D341Med (cell line): ENCODE measurements around the gene RARA.

Experiments used
- DNase-seq: peaks from one replicate; pipeline ENCODE4 v3.0.0; 2012; ENCODE audit warnings: low spot score

RARA gene

DNA sequence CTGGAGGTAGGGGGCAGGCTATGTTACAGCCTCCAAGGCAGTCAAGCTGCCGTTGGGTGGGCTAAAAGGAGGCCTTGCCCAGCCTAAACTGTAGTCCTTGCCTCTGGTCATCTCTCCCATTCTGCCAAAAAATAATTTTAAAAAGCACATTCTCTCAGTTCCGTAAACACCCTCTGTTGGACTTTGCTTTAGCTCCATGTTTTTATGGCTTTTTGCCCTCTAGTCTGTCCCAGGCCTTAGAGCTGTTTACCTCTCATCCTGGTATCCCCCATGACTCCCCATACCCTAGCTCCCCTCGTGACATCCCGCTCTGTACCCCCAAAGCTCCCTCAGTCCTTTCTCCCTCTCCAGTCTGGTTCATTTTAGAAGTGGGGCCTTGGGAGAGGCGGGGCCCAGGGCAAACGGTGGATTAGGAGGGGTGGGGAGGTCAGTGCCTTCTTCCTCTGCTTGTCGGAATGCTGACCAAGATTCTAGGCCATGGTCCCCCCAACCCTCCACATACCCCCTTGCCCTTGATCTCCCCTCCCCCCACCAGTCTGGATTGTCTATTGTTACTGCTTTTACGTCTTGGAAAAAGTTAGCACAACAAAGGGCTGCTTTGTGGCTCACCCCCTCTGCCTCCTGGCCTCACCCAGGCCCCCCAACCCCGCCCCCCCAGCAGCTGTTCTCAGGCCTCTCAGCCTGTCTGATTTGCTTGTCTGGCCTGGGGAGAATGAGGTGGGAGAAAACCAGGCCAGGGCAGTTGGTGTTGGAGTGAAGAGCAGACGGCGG is 37.2 kb downstream of the RARA start:
- no peak for DNase-seq

GRCh38 chr17:40346765-40347158 is 37.8 kb downstream of the RARA start:
- no peak for DNase-seq

DNA sequence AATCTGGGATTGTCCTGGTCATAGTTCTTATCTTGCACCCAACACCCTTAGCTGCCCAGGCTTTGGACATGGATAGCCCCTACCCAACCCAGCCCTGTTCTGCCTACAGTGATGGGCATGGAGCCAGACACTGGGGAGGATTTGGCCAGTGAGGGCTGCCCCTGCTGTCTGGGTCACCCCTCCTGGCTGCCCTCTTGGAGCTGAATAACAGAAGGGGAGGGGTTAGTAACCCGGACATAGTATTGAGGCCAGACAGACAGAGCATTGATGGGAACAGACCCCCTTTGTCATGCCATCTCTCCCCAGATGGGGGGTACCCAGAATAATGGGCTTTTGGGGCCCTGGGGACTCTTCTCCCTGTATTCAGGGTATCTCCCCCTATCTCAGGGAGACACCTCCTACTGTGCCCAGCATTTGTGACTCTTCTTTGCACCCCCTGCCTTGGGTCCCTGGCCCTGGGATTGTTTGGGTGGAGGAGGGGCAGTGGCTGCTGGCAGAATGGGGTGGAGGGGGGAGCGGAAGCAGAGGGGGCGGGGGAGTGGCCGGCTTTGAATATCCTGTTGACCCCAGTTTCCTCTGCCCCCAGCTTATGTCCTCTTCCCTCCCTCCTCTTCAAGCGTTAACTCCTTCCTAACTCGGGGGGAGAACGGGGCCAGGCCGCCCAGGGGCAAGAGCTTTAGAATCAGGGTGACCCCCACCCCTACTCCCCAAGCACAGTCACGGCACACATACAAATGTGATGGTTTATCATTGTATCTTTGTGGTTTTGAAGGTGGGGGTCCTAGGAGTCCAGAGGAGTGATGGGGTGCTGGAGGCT is 38.5 kb downstream of the RARA start:
- DNase-seq = no peak

DNA sequence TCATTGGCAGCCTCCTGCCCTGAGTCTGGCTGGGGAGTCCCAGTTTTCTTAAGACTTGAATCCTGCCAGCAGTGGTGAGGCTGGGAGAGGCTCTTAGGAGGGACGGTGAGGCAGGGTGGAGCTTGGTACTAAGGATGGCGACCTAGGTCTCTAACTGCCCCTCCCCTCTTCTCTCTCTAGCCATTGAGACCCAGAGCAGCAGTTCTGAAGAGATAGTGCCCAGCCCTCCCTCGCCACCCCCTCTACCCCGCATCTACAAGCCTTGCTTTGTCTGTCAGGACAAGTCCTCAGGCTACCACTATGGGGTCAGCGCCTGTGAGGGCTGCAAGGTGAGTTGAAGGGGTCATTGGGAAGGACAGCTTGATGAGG is 39.1 kb downstream of the RARA start:
- no peak for DNase-seq

DNA sequence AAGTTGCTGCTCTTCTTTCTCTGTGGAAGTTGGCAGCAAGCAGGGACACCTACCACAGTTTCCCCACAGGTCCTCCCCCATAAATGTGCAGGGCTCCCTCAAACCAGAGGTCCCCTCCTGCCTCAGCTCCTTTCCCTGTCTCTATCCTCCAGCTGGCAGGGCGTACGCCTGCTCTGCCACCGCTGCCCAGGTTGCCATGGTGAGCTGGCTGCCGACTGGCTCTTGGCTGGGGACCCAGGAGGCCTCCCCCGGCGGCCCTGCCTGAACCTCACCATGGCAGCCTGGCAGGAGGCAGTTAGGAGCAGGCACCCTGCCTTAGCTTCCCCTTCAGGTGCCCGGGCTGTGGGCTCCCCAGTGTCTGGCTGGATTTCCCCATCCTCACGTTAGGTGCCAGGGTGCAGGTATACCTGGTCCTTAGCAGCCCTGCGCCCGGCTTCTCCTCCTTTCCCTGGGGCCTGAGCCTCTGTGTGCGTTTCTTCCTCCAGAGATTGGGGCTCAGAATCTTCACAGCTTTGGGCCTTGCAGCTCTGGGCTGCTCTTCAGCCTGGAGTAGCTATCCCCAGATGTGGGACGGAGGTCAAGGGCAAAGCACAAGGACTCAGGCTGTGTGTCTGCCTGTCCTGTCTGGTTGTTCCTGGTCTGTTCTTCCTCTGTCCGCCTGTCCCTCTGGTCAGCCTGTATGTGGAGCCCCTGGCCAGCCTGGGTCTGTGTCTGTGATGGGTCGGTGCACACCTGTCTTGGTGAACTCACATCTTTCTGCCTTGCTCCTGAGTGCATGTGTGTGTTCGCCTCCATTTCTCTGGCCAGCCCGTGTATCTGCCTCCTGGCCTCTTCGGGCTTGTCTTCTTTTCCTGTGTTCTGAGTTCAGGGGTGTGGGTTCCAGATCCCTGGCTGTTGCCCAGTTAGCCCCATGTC is 39.8 kb downstream of the RARA start:
- DNase-seq = no peak

DNA sequence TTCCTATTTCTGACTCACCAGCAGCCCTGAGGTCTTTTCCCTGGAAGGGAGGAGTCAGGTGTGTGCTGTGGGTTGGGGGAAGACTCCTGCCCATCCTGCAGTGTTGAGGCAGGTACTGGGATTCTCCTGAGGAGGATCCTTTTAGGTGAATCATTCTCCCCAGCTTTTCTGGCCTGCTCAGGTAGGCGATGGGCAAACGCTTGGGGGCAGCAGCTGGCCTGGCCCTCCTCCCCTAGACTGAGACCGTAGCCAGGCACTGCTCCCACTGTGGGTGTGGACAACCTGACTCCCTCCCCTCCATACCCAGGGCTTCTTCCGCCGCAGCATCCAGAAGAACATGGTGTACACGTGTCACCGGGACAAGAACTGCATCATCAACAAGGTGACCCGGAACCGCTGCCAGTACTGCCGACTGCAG is 40.5 kb downstream of the RARA start:
- no peak for DNase-seq

DNA sequence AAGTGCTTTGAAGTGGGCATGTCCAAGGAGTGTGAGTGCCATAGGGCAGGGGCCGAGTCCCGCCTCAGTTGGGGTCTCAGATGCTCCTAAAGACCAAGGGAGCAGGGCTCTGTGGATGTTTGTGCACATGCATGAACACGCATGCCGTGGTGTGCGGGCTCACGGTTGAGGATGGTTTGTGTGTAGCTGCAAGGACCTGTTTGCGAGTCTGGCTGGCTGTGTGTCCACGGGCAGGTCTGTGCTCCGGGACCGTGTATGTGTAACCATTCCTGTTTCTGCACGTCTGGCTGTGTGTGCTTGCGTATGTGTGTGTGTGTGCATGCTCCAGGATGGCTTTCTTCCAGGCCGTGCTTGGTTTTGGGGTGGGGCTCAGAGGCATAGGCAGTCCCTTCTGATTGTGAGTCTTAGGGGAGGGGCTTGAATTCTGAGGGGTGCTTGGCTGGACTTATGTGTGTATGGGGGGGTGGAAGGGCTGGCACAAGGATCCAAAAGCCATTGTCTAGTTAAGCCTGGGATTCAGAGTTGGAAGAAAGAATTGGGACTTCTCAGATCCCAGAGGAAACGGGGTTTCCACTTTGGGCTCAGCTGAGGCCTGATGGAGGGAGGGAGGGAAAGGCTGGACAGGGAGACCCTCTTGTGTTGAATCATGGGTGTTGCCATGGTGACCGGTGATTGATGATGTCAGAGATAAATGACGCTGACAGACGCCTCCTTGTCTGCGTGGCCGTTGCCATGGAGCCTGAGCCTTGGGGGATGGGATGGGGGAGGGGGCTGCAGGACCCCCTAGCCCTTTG is 41.1 kb downstream of the RARA start:
- no peak for DNase-seq

GRCh38 chr17:40350689-40351358 is 41.8 kb downstream of the RARA start:
- DNase-seq = no peak

GRCh38 chr17:40351359-40352236 is 42.6 kb downstream of the RARA start:
- no peak for DNase-seq

DNA sequence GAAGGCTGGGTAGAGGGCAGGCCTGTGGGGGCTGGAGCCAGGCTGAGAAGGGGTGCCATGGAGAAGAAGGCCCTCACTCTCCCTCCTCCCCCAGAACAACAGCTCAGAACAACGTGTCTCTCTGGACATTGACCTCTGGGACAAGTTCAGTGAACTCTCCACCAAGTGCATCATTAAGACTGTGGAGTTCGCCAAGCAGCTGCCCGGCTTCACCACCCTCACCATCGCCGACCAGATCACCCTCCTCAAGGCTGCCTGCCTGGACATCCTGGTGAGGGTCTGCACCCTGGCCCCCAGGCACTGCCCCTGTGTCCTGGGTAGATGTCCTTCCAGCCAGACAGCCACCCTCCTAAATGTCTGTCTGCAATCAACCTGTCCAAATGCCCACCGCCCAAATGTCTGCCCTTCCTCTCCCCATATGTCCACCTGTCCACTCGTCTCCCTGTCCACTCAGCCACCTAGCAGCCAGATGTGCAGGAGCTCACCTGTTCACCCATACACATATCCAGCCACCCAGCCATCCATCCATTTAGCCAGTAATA is 43.3 kb downstream of the RARA start:
- DNase-seq = no peak

DNA sequence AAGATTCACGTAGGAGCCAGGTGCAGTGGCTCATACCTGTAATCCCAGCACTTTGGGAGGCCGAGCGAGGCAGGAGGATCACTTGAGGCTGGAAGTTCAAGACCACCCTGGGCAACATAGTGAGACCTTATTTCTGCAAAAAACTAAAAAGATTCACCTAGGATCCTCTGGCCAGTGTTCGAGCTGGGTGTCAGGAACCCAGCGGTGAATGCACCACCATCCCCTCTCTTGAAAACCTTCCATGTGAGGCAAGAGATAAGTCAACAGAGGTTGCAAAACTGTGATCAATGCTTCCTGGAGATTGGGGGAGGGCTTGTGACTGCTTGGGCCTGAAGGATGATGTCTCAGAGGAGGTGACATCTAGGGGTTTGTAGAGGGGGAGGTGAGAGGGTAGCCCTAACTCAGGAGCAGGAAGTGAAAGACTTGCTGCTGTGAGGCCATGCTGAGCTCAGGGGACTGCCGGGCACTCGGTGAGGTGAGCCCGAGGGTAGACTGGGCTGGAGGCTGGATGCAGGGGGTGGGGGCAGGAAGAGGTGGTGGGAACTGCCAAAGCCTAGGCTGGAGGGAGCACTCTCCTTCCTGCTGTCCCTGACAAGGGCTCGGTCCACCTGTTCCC is 43.9 kb downstream of the RARA start:
- DNase-seq = no peak

GRCh38 chr17:40354221-40355122 is 45.5 kb downstream of the RARA start:
- no peak for DNase-seq

DNA sequence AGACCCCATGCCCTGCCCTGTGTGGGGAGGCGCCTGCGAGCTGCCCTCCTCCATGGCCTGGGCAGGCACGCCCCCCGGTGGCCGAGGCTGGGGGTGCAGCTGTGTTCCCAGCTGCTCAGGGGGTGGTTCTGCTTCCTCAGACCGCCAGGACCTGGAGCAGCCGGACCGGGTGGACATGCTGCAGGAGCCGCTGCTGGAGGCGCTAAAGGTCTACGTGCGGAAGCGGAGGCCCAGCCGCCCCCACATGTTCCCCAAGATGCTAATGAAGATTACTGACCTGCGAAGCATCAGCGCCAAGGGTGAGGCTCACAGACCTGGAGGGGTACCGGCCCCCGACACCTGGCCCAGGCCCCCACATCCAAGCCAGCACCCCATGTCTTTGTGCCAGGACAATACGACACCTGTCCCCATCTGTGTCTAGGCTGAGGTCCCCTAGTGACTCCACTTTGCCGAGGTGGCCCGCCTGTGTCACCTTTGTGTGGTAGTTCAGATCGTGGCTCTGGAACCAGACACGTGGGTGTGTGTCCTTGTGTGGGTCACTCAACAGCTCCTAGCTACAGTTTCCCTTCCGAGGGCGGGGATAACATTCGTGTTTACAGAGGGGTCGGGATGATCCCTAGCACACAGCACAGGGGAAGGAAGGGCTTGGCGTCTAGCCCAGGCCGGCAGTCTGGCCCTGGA is 46.3 kb downstream of the RARA start:
- peak; percentile 95 for DNase-seq

DNA sequence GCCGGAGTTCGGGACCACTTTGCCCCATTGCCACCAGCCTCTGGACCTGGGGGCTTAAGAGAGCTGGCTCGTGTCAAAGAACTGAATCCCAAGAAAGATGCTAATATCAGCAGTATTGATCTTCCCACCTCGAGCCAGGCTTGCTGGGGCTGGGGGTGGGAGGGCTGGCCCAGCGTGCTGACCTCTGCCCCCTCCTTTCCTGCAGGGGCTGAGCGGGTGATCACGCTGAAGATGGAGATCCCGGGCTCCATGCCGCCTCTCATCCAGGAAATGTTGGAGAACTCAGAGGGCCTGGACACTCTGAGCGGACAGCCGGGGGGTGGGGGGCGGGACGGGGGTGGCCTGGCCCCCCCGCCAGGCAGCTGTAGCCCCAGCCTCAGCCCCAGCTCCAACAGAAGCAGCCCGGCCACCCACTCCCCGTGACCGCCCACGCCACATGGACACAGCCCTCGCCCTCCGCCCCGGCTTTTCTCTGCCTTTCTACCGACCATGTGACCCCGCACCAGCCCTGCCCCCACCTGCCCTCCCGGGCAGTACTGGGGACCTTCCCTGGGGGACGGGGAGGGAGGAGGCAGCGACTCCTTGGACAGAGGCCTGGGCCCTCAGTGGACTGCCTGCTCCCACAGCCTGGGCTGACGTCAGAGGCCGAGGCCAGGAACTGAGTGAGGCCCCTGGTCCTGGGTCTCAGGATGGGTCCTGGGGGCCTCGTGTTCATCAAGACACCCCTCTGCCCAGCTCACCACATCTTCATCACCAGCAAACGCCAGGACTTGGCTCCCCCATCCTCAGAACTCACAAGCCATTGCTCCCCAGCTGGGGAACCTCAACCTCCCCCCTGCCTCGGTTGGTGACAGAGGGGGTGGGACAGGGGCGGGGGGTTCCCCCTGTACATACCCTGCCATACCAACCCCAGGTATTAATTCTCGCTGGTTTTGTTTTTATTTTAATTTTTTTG is 47.1 kb downstream of the RARA start:
- no peak for DNase-seq

DNA sequence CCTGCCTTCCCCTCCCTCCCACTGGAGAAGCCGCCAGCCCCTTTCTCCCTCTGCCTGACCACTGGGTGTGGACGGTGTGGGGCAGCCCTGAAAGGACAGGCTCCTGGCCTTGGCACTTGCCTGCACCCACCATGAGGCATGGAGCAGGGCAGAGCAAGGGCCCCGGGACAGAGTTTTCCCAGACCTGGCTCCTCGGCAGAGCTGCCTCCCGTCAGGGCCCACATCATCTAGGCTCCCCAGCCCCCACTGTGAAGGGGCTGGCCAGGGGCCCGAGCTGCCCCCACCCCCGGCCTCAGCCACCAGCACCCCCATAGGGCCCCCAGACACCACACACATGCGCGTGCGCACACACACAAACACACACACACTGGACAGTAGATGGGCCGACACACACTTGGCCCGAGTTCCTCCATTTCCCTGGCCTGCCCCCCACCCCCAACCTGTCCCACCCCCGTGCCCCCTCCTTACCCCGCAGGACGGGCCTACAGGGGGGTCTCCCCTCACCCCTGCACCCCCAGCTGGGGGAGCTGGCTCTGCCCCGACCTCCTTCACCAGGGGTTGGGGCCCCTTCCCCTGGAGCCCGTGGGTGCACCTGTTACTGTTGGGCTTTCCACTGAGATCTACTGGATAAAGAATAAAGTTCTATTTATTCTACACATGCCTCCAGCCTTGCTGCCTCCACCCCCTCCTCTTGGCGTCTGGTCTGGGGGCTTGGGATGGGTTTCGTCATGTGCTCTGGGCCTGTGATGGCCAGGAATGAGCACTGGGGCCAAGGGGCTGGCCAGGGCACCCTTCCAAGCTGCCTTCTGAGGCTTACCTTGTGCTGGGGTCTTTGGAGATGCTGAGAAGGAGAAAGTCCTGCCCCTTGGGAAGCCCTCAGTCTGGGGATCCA is 48.3 kb downstream of the RARA start:
- DNase-seq = no peak
